SKM-1 treated with dmso at 0.1 percent for 144 hours (cell line): ENCODE data around the gene SIGLEC1.

Experiments used
- DNase-seq: peaks from one replicate; lab custom pipeline; 2025; ENCODE audit not compliant: unreplicated experiment; lab: John Stamatoyannopoulos, UW

Gene SIGLEC1

DNA sequence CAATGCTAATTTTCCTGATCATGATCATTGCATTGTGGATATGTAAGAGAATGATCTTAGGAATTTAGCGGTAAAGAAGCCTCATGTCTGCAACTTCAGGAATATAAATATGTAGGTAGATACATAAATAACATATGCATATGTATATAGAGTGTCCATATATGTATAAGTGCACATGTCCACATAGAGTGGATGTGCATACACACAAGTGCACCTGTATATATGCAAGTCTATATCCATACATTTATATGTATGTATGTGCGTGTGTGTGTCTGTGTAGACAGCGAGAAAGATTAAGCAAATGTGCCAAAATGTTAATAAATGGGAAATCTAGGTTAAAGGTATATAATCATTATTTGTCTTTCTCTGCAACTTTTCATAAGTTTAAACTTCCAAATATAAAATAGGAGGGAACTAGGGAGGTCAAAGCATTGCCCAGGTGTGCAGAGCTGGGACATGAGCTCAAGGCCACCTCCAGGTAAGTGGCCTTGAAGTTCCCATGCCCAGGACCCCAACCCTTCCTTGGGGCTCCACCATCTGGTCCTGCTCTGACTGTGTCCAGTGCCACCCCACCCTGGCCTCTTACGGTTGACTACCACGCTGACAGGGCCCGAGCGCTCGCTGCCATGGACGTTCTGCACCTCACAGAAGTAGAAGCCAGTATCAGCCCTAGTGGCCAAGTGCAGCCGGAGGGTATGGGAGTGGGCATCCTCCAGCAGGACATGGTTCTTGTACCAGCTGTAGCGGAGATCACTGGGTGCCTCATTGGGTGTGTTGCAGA, 9.6 kb downstream of the SIGLEC1 start:
- DNase-seq: no peak

DNA sequence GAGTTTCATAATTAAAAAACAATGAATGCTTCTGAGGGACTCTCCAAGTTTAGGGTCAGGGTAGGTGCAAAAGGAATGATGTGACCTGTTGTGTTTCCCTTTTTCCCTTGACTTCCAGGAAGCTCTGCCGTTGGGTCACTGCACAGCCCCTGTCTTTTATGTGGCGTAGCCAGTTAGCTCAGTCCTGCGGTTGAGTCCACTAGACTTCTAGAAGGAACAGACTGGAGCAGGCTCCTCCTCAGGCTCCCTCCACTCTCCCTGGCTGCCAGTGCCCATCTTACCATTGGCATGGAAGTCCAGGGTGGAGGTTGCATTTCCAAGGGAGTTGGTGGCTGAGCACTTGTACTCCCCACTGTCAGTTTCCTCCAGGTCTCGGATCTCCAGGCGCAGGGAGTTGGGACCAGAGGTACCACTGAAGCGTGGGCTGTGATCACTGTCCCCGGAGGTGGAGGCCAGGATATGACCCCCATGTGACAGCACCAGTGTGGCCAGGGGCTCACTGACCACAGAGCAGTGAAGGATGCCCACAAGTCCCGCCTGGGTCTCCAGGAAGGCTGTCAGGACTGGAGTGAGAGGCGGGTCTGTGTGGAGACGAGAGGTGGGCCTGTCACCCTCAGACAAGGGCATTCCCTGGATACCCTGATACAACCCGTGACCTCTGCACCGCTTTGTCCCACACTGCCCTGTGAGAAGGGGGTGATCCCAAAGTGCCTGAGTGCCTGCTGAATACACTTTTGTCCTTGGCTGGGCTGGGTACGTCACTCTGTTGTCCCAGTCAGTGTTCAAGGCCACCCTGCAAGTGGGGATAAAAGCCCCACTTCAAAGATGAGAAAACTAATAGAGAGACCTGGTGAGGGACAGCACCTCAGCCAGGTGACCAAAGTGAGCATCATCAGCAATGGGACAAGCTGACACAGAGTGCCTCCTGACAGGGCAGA, 11.1 kb downstream of the SIGLEC1 start:
- DNase-seq: no peak

DNA sequence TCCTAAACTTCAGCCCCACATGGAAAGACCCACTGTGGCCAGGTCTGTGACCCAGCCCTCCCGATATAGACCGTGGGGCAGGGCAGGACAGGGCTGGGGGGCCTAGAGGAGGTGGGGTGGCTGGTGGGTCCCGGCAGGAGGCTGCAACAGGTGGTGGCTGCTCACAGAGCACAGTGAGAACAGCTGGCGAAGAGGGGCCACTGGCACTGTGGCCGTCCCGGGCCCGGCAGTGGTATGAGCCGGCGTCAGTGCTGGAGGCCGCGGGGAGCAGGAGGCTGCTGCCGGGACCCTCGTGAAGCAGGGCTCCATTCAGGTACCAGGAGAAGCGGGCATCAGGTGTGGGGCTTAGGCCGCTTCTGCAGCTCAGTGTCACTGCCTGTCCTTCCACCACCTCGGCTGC, 13.4 kb downstream of the SIGLEC1 start:
- no peak for DNase-seq

DNA sequence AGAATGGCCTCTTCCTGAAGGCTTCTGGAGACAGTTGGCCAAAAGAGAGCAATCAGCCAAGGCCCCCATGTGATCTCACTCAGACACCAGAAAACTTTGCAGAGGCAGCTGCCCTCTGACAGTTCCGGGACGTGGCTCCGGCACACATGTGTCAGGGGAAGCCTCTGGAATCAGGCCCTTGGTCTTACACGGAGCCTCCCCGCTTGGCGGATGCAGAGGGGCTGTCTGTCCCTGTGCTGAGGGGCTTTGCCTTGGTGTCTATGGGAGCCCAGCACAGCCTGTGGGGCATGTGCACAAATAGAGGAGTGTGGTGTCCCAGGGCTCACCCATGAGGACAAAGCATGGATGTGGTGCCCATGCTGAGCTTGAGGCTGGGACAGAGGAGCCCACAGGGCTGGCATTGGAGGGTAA, 13.8 kb downstream of the SIGLEC1 start:
- DNase-seq: no peak

DNA sequence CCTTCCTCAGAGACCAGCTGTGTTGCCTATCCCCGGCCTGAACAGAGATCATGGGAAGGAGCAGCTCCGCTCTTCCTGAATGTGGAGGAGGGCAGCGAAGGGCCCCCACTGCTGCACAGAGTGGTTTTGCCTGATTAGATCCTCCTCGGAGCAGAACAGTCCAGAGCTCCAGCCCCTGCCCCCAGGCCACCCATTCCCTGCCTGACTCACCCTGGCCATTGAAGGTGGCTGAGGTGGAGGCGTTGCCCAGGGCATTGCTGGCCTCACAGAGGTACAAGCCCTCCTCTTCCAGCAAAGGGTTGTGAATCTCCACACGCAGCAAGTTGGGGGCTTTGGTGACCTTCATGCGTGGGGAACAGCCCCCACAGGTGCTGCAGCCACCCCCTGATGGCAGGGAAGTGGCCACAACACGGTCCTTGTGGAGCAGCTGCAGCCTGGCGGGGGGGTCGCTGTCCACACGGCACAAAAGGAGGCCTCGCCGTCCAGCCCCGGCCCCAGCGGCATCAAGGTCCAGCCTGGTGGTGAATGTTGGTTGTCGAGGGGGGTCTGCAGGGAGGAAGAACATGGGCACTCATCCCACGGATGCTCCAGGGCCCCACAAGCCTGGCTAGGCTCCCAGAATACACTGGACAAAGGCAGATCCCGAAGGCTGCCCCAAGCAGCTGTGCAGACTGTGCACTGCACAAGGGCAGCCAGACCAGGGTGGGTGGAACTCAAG, 14.7 kb downstream of the SIGLEC1 start:
- no peak for DNase-seq

DNA sequence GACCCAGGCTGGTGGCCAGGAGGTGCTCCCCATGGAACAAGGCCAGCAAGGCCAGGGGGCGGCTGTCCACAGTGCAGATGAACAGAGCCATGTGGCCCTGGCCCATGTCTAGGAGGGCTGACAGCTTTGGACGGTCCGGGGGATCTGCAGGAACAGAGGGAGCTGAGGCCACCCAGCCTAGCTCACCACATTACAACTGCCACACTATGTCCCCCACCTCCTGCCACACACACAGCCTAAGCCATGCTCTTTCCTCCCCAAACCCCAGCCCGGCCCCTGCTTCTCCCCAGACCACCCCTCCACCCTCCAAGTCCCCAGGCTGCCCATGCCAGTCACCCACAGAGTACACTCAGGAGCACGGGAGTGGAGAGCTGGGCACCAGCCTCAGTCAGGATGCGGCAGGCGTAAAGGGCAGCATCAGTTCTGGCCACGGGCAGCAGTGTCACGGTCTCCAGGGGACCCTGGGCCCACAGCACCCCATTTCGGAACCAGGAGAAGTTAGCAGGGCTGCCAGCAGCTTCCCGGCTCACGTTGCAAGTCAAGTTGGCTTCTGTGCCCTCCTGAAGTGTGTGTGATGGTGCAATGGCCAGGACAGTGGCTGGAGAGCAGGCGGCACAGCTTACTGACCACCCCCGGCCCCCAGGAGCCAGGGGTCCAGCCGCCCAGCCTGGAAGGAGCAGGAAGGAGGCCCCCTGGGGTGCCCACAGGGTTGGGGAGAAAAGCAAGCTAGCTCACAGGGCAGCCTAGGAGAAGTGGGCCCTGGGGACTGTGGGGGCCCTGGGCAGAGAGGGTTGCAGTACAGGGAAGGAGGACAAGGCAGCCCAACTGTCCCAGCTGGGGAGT, 15.4 kb downstream of the SIGLEC1 start:
- no peak for DNase-seq

DNA sequence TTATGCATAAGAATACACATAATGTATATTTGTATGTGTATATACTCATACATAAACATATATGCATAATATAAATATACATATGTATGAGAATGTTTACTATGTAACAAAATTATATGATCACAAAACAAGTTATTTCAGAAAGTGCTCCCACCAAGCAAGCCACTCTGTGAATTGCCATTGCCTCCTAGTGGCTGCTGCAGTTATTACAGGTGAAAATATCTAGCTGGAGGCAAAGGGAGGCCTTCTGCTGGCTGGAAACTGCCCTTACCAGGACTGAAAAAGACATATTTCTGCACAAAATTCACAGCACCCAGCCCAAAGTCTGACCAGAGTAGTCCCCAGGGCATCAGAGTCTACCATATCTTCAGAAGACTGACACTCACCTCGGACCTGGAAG, 16.2 kb downstream of the SIGLEC1 start:
- no peak for DNase-seq

DNA sequence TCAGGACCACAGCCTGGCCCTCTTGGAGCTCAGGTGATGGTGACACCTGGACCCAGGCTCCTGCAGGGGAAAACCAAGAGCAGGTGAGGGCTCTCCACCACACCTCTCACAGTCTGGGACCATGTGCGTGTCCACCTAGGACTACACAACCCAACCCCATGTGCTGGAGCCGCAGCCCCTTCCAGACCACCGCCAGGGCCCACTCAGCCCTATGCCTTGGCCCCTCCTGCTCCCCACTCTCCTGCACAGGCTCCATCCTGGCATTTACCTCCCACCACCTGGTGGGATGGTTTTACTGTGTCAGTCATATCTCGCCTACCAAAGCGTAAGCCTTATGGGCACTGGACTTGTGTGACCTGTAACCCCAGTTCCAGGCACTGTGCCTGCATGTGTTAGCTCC, 17.5 kb downstream of the SIGLEC1 start:
- no peak for DNase-seq

DNA sequence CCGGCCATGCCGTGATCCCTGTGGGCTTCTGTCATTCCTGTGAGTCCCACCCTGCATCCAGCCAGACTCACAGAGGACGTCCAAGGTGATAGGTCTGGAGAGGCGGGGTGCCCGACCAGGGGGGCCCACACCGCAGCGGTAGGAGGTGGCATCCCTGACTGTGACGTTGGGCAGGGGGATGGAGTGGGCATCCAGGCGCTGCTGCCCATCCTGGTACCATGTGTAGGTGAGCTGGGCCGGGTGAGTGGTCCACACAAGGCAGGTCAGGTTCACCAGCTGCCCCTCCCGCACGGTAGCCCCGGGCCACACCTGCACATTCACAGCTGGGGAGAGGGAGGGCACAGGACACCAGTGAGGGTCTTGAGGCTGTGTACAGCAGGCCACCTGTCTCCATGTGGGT, 19.0 kb downstream of the SIGLEC1 start:
- DNase-seq: no peak

DNA sequence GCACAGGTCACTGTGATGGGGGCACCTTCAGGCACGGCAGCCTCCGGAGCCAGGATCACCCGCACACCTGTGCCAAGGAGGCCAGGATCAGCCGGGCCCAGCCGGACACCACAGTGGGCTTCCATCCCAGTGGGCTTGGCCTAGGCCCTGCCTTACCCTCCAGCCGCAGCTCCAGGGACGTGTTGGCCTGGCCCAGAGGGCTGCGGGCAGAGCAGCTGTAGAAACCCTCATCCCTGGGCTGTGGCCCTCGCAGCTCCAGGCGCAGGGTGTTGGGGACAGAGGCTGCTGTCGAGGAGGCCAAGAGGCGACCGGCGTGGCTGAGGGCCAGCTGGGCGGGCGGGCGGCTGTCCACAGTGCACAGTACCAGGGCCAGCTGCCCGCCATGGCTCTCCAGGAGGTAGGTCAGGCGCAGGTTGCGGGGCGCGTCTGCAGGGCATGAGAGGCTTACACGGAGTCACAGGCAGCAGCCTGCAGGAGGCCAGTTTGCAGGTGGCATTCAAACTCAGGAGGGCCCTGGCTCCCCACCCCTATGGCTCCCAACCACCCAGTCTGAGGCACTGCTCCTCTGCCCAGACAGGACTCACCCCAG, 19.6 kb downstream of the SIGLEC1 start:
- no peak for DNase-seq

DNA sequence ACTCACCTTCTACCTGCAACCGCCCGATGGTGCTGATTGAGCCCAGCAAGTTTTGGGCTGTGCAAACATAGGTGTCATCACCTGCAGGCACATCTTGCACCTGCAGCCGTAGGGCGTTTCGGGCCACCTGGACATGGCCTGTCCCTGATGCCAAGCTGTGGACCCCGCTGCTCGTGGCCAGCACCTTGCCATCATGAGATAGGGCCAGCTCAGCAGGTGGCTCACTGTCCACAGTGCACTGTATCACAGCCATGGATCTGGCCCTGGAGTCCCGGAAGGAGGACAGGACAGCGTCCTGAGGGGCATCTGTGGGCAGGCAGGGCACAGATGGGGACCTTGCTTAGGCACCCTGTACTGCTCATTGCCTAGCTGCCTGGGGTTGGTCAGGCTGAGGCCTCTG, 20.5 kb downstream of the SIGLEC1 start:
- no peak for DNase-seq

DNA sequence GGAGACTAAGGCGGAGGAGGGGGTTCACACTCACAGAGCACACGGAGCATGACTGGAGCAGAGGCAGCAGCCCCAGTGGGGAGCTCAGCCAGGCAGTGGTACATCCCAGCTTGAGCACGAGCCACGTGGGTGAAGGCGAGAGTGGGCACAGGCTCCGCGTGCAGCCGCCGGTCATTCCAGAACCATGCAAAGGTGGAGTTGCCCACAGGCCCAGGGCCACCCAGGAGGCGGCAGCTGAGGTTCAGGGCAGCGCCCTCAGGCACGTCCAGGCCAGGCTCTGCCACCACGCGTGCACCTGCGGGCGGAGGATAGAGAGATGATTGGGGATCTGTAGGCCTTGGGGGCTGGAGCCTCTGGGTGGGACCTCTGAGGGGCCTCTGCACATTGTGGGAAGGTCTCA, 21.1 kb downstream of the SIGLEC1 start:
- DNase-seq: no peak

DNA sequence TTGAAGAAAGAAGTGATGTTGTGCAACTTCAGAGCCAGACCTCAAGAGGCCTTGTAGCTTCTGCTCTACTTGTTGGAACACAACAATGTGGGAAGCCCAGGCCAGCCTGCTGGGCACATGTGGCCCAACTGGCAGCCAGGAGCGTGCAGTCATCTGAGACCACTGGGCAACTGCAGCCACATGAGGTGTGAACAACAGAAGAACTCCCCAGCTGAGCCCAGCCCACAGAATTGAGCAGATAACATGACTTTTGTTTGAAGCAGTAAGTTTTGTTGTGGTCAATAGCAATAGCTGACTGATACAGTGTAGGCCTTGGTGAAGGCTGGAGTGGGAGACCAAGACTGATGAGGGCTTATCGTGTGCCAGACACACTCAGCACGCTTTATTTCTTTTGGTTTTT, 22.0 kb downstream of the SIGLEC1 start:
- DNase-seq: no peak

DNA sequence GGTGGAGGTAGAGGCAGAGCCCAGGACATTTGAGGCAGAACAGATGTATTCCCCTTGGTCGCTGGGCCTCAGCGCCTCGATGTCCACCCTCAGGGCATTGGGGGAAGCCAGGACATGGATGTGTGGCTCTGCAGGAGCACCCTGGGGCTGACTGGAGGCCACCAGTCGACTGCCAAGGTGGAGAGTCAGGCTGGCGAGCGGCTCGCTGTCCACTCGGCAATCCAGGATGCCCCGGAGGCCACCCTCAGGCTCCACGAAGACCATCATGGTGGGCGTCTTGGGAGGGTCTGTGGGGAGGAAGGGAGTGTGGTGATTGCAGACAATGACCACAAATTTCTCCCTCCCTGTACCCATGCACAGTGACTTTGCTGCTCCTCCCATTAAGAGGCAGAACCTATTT, 22.4 kb downstream of the SIGLEC1 start:
- no peak for DNase-seq

DNA sequence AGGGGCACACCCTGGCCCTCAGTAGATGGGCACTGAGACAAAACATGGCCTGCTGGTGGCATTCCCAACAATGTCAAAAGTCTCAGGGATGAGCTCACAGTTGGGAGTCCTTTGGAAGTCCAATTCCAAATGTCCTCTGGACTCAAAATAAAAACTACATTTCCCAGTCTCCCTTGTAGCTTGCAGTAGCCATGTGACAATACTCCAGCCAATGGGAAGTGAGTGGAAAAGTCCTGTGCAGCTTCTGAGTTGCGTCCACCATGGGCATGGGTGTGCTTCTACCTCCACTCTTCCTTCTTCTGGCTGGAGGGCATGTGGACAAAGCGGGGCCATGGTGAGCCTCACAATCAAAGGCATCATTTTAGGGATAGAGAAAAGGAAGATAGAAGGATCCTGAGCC, 24.7 kb downstream of the SIGLEC1 start:
- DNase-seq: no peak

DNA sequence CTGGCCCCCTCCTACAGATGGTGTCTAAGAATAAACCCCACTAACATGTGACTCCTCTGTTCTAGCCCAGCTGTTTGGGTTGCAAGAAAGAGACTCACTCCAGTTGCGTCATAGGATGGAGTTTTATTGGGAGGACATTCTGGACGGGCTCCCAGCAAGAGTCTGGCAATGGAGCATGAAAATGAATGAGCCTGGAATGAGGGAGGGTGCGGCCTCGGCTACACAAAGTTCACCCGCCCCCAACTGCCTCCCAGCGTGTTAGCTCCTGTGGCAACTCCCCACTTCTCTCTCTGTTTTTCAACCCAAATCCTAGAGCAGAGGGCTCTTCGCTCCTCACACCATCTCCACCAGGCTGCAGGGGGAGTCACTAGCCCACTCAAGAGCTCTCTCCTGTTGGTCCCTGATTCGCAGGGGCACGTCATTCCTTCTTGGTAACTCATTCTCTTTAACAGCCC, 25.5 kb downstream of the SIGLEC1 start:
- DNase-seq: no peak

DNA sequence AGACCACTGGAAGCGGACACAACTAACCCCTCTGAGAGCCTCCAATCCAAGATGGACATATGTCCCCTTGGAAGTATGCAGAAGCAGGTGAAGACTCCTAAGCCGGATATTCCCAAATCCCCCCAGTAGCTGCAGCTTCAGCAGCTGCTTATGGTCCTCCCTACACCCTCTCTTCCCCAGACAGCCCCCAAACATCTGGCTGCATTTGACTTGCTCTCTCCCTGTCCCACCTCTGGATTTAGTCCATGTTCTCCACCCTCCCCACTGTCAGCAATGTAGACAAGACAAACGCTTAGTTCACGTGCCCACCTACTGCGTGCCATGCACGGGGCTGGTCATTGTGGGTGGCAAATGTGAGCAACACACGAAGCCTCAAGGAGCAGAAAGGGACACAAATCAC, 26.0 kb downstream of the SIGLEC1 start:
- DNase-seq: no peak

DNA sequence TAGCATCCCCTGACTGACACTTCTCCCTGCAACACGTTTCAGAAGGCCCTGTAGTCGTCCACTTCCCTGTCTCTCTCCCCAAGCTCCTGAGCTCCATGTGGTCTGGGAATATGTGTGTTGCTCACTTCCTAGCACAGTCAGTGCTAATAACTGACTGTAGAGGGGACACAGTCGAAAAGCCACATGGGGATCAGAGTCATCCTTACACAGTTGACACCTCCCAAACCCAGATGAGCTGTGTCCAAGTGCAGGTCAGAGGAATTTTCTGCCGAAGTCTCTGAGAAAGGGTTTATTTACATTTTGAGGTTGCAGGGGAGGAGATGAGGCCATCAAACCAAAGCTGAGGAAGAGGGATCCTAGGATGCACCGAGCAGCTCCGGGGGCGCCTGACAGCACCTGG, 27.1 kb downstream of the SIGLEC1 start:
- no peak for DNase-seq

DNA sequence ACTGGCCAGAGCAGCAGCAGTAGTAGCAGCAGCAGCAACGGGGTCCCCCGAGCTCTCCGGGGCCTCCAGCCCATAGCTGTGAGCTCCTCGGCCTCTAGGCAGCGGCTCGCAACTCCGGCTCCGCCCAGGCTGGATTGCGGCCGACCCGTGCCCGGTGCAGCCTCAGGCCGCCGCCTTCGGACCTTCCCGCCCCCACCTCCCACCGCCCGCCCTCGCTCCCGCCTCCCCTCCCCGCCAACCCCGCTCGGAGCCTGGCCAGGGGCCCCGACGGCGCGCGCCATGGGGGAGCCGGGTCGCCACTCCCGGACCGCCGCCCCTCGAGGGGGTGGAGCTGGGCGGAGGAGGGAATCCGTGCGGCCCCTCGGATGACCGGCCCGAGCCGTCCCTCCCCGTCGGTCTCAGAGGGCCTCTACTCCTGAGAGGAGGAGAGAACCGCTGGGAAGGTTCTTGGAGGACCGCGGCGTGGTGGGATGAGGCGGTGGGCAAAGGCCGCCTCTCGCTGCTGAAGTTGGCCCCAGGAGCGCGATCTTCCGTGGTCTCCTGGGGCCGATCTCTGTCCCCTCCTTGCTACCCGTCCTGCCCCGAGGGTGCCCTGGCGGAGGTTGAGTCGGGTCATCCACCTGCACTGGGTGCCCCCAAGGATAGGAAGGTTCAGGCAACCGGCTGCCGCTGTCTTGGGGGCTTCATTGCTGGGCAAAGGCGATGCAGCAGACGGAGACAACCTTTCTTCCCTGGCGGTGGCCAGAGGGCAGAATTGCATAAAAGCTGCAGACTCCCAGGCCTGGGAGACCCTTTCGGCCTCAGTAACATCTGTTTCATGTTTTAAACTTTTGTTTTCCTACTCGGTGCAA, 30.2 kb downstream of the SIGLEC1 start, which contains the start of gene ADAM33:
TSS of gene ADAM33 (minus strand) at position 80 of the 851 bp plus-strand sequence. CDS start at position 74, 6 bp downstream.
- no peak for DNase-seq
